Lower leg skin (tissue), 4 donors: ENCODE results near the gene ERN1. TPM values are rescaled to one million over a fixed set of nuclear protein-coding genes. Genes with fewer than 3 reads are reported as not detected.

Experiments used
- DNase-seq, 2 donors: peaks; one replicate each; pipeline ENCODE4 v3.0.0-alpha.2; 2019; ENCODE audit warnings: low spot score in 2 of 2
- H3K4me3 ChIP-seq: fragments of 200-600 bp; sonication (generic); 2 replicates; pipeline ENCODE4 v1.5.1; 2017; ENCODE audit warnings: mild to moderate bottlenecking, low read depth; ENCODE audit not compliant: poor library complexity, severe bottlenecking
- CTCF ChIP-seq, 3 donors: fragments of 450-650 bp; IDR thresholded peaks; one replicate each; pipeline ENCODE4 v1.5.1; 2016; ENCODE audit warnings: antibody characterized with exemption in 3 of 3, mild to moderate bottlenecking in 3 of 3, moderate library complexity in 2 of 3
- POLR2A ChIP-seq, 2 donors: fragments of 450-650 bp; IDR thresholded peaks; one replicate each; pipeline ENCODE4 v1.6.1; 2016 to 2017; ENCODE audit warnings: antibody characterized with exemption in 2 of 2, mild to moderate bottlenecking in 1 of 2, moderate library complexity in 1 of 2
- WGBS, 2 donors: methylation state at CpG; one replicate each; pipeline ENCODE4 v1.1.5; 2018; 5-methylcytosine and 5-hydroxymethylcytosine counted together
- intact Hi-C: fragments of 100-400 bp; cut with DNase I; formaldehyde crosslinking; loops from one replicate; pipeline ENCODE4 v1.15.0; 2023; ENCODE audit warnings: low total_unique reads
- total RNA-seq, 4 donors: library from RNA; depleted of rRNA; stranded (reverse); fragments of >200 nt; gene quantifications; one replicate each; pipeline ENCODE4 v1.1.0, GENCODE V29; 2016

The ERN1 gene
- total RNA-seq, 4 donors from 2014 or later: 18.2 to 44.0 (median 22.8) TPM

GRCh38 chr17:64131606-64132270, 1.8 kb upstream of the ERN1 start:
- no peak for TF ChIP-seq POLR2A (IDR thresholded peaks at IDR 0.05)
- no peak for TF ChIP-seq CTCF (IDR thresholded peaks at IDR 0.05)
- WGBS, 2 donors: 76 to 78% methylated on average over 5 of the region's 5 CpGs
- no peak overlapping the region for H3K4me3 ChIP-seq
- intact Hi-C loops: loop anchor here (5.0 to 10.0 kb wide), 3 partner anchors 67 to 217 kb away; partner anchors contain the start of genes CSHL1 and GH1
- peak in 1 of 2 donors; percentile 76 for DNase-seq

GRCh38 chr17:64130559-64131001, 636 bp upstream of the ERN1 start:
- 8 to 9% methylated on average over 24 of the region's 24 CpGs for WGBS, 2 donors
- no peak for TF ChIP-seq POLR2A (IDR thresholded peaks at IDR 0.05)
- TF ChIP-seq CTCF (IDR thresholded peaks at IDR 0.05): no peak
- peak in 1 of 2 donors; percentile 62 for DNase-seq
- no peak overlapping the region for H3K4me3 ChIP-seq
- intact Hi-C loops: loop anchor here (5.0 to 10.0 kb wide), 3 partner anchors 66 to 216 kb away; partner anchors contain the start of genes CSHL1 and GH1

- H3K4me3 ChIP-seq: peak overlapping the region; percentile 71
- TF ChIP-seq POLR2A (IDR thresholded peaks at IDR 0.05): no peak
- TF ChIP-seq CTCF (IDR thresholded peaks at IDR 0.05): no peak
- 0 to 2% methylated on average over 9 to 24 of the region's 31 CpGs for WGBS, 2 donors
- intact Hi-C loops: no loop called here
- DNase-seq: no peak
These were observed 504 bp downstream of the ERN1 start for GRCh38 chr17:64129515-64129764.

GRCh38 chr17:64128787-64129514, 993 bp downstream of the ERN1 start:
- H3K4me3 ChIP-seq: peak overlapping the region; percentile 71
- TF ChIP-seq CTCF (IDR thresholded peaks at IDR 0.05) (no peak), POLR2A (IDR thresholded peaks at IDR 0.05) (no peak)
- WGBS, 2 donors: 9 to 13% methylated on average over 15 of the region's 15 CpGs
- peak; percentile 59 to 91 for DNase-seq
- intact Hi-C loops: no loop called here

GRCh38 chr17:64126918-64127317, 3.0 kb downstream of the ERN1 start:
- intact Hi-C loops: no loop called here
- no peak for DNase-seq

More at GRCh38 chr17:64126918-64127317, 3.0 kb downstream of the ERN1 start:
- WGBS, 2 donors: 47 to 56% methylated on average over 1 of the region's 1 CpG
- no peak overlapping the region for H3K4me3 ChIP-seq
- TF ChIP-seq POLR2A (IDR thresholded peaks at IDR 0.05) (no peak), CTCF (IDR thresholded peaks at IDR 0.05) (no peak)
